Subcutaneous adipose tissue (tissue), 4 donors: ENCODE data around the gene SYT12. TPM values are rescaled to one million over a fixed set of nuclear protein-coding genes. Genes with fewer than 3 reads are reported as not detected.

Experiments used
- total RNA-seq, 4 donors: library from RNA; depleted of rRNA; stranded (reverse); fragments of >200 nt; gene quantifications; one replicate each; pipeline ENCODE4 v1.1.0, GENCODE V29; 2016
- TF ChIP-seq, protein P1 (sequence below): fragments of 450-650 bp; IDR thresholded peaks from one replicate; pipeline ENCODE4 v1.5.1; 2016; ENCODE audit warnings: low read depth, mild to moderate bottlenecking, control low read depth, antibody characterized with exemption, moderate library complexity

SYT12 gene
- total RNA-seq, 4 donors from 2014 or later: 0.16 to 0.44 (median 0.36) TPM

DNA sequence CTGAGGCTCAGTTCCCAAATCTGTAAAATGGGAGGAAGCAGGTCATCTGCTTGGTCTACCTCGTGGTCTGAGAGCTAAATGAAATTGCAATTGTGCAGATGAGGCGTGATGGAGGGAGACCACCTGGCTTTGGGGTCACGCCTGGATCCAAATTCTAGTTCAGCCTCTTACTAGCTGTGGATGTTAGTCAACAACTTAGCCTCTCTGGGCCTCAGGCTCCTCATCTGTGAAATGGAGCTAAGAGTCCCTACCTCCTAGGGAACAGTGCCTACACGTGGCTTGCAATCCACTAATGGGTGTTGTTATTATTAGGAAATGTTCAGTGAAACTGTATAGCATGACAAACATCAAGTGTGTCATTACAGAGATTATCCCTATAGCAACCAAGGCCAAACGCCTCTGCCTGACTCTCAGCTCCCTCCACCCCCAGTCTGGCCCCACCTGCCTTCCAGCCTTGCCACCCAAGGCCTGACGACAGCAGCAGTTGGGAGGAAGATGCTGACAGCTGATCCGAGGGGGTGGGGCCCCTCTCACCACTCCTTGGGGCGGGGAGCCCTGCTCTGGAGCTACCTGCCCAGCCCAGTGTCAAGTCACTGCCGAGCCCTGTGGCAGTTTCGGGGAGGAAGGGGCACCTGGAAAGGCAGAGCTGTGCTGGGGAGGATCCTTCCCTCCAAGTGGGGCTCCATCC, 32.0 kb downstream of the SYT12 start:
- TF ChIP-seq, protein P1, sequence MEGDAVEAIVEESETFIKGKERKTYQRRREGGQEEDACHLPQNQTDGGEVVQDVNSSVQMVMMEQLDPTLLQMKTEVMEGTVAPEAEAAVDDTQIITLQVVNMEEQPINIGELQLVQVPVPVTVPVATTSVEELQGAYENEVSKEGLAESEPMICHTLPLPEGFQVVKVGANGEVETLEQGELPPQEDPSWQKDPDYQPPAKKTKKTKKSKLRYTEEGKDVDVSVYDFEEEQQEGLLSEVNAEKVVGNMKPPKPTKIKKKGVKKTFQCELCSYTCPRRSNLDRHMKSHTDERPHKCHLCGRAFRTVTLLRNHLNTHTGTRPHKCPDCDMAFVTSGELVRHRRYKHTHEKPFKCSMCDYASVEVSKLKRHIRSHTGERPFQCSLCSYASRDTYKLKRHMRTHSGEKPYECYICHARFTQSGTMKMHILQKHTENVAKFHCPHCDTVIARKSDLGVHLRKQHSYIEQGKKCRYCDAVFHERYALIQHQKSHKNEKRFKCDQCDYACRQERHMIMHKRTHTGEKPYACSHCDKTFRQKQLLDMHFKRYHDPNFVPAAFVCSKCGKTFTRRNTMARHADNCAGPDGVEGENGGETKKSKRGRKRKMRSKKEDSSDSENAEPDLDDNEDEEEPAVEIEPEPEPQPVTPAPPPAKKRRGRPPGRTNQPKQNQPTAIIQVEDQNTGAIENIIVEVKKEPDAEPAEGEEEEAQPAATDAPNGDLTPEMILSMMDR: no peak

DNA sequence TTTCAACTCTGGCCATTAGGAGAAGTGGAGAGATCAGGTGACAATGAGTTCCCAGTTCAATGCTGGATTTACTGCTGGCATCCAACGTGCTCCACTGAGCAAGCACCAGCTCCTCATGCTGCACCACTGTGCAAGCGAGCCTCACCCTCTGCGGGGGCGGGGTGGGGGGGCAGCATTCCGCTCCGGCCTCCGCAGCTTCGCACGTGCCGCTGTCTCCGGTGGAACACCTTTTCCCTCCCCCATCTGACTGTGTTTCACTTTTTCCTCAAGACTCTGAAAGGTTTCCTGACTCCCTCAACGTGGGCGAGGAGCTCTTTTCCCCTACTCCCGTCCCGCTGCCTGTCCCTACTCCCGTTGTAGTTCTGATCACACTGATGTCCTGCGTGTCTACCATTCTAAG, 32.9 kb downstream of the SYT12 start:
- TF ChIP-seq, protein P1: no peak

DNA sequence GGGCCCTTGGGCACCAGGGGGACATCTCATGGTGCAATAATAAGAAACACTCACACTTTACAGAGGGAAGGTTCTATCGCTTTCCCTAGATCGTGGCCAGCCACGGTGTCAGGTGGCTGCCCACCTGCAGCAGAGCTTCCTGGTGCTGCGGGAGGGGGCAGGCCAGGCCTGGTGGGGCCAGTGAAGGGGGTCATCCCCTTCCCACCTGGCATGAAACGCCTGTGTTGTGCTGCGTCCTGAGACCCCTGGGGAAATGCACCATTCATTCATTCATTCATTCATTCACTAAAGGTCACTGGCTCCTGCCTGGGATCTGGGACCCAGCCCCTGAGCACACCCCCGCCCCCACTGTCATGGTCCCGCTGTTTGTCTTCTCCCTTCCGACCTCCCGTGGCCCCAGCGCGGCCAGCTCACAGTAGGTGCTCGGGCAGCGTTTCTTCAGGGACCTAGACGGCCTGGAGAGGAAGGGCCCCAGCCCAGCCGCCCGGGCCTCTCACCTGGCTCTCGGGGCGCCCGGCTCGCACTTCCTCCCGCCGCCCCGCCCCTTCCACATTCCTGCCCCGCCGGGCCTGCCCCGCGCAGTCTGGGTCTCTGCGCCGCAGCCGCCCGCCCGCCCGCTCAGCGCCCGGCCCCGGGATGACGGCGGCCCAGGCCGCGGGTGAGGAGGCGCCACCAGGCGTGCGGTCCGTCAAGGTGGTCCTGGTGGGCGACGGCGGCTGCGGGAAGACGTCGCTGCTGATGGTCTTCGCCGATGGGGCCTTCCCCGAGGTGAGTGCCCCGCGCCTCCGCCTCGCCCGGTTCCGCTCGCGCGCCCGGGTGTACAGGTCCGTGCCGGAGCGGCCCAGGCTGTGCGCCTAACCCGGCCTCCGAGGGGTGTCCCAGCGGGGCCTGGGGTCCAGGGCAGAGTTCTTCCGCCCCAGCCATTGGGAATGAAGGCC, 33.6 kb downstream of the SYT12 start, which contains the start of gene RHOD:
TSS of gene RHOD (plus strand) at position 581 of the 938 bp plus-strand sequence. CDS start at position 637, 56 bp downstream.
- TF ChIP-seq, protein P1: no peak

DNA sequence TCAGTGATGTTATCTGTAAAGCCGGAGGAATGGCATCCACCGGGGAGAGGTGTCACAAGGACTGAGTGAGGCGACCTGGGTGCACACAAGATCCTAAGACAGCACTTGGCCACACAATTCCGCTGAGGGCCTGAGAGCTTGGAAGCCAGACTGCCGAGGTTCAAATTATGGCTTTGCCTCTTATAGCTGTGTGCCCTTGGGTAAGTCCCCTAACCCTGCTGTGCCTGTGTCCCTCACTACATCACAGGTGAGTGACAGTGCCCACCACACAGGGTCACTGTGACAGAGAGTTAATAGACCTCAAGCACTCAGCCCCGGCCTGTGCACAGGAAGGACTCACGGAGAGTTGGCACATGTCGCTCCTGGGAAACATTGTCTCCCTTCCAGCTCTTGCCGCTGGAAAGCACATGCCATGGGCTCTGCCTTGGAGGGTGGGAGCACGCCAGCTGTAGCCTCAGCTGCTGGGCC, 34.3 kb downstream of the SYT12 start:
- TF ChIP-seq, protein P1: no peak

DNA sequence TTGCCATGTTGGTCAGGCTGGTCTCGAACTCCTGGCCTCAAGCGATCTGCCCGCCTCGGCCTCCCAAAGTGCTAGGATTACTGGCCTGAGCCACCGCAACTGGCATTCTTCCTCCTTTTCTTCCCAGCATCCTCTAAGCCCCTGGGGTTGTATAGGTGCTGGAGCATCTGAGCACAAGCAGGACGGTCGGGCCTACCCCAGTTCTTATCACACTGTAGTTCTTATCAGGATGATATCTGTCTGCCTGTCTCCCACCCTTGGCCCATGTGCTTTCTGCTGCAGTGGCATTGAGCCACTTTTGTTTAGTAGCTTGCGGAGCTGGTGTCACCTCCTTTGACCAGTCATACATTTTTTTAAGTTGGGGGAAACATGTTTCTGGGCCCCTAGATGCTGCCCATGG, 35.6 kb downstream of the SYT12 start:
- TF ChIP-seq, protein P1: no peak

DNA sequence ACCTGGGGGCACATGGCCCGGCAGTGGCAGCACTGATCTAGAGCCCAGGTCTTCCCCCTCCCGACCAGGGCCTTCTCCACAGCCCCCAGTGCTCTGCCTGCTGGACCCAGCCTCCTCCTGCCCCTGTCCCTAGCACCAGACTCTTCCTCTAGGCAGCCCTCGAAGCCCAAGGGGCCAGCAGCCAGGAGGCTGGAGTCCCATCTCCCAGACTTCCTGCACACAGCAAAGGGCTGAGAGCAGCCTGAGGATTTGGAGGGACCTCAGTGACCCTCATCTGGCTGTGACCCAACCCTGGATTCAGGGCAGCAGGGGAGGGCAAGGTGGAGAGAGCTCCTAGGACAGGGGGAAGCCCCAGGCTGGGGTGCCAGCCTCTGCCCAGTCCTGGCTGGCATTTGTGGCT, 36.7 kb downstream of the SYT12 start:
- TF ChIP-seq, protein P1: no peak

DNA sequence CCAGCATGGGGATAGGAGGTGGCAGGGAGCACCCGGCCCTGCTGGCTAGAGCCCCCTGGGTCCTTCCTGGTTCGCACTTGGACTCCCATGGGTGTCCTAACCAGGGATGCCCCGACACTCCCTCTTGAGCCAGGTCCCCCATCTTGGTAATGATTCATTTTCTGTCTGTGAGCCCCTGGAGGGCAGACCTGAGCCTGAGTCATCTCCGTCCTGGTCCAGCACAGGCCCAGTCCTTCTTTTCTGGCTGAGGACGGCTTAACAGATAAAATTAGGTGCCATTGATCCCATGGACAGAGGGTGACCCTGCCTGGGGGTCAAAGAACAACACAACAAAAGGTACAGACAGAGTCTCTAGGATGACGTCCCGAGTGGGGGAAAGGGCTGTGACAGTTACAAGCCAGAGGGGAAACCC, 37.2 kb downstream of the SYT12 start:
- TF ChIP-seq, protein P1: no peak
